Heart left ventricle (tissue), 16 donors: Measurements from ENCODE around the gene GALNT2. TPM values are rescaled to one million over a fixed set of nuclear protein-coding genes. Genes with fewer than 3 reads are reported as not detected.

Experiments used
- ATAC-seq, 4 donors: fragments of 200-7000 bp; cut with Tn5 transposase; one replicate each; pipeline ENCODE4 v1.9.1; 2020 to 2022; ENCODE audit warnings: moderate library complexity in 4 of 4, mild to moderate bottlenecking in 3 of 4, moderate number of reproducible peaks in 1 of 4
- DNase-seq, 5 donors: peaks; one replicate each; pipeline ENCODE4 v3.0.0-alpha.2; 2020
- H3K27ac ChIP-seq, 12 donors: fragments of 200-600 bp; sonication (generic) in 4 of 12; one replicate each; pipeline versions ENCODE4 v1.5.0 to v1.8.0; 2016 to 2022; ENCODE audit warnings: mild to moderate bottlenecking in 2 of 12
- H3K27me3 ChIP-seq, 9 donors: fragments of 200-600 bp; sonication (generic) in 2 of 9; one replicate each; pipeline versions ENCODE4 v1.5.1 to v1.8.0; 2016 to 2022; ENCODE audit warnings: mild to moderate bottlenecking in 3 of 9
- H3K36me3 ChIP-seq, 9 donors: fragments of 200-600 bp; sonication (generic) in 2 of 9; one replicate each; pipeline versions ENCODE4 v1.5.0 to v1.8.0; 2018 to 2022; ENCODE audit warnings: mild to moderate bottlenecking in 2 of 9
- H3K4me1 ChIP-seq, 12 donors: fragments of 200-600 bp; sonication (generic) in 4 of 12; one replicate each; pipeline versions ENCODE4 v1.5.0 to v1.8.0; 2016 to 2022; ENCODE audit warnings: mild to moderate bottlenecking in 3 of 12
- H3K4me3 ChIP-seq, 12 donors: fragments of 200-600 bp; sonication (generic) in 4 of 12; one replicate each; pipeline versions ENCODE4 v1.5.0 to v1.8.0; 2017 to 2022; ENCODE audit warnings: mild to moderate bottlenecking in 9 of 12, moderate library complexity in 4 of 12
- H3K9me3 ChIP-seq, 12 donors: fragments of 200-600 bp; sonication (generic) in 4 of 12; one replicate each; pipeline versions ENCODE4 v1.5.0 to v1.8.0; 2016 to 2022; ENCODE audit warnings: mild to moderate bottlenecking in 1 of 12
- POLR2A ChIP-seq, 2 donors: fragments of 450-650 bp; IDR thresholded peaks; one replicate each; pipeline ENCODE4 v1.6.1; 2017; ENCODE audit warnings: antibody characterized with exemption in 2 of 2, mild to moderate bottlenecking in 2 of 2, moderate library complexity in 2 of 2
- WGBS, 4 donors: extraction: QIAGEN DNeasy Blood & Tissue Kit in 2 of 4; methylation state at CpG; one replicate each; pipeline versions ENCODE4 v1.1.5 to v1.1.7; 2013 to 2018; 5-methylcytosine and 5-hydroxymethylcytosine counted together
- intact Hi-C, 10 donors: fragments of 100-400 bp; cut with DNase I; formaldehyde crosslinking; loops; one replicate each; pipeline versions ENCODE4 v1.11.1 to v1.14.2; 2022
- polyA plus RNA-seq, 2 donors: library from polyadenylated mRNA; stranded (reverse); fragments of 200-250 nt; gene quantifications; one replicate each; pipeline ENCODE4 v1.2.3, GENCODE V29; 2013
- total RNA-seq, 9 donors: library from RNA; depleted of rRNA in 2 of 9; stranded (reverse); fragments of >200 nt in 2 of 9; fragmentation: NEBNext Ultra II Directional in 3 of 9; extraction: Animal tissue kit (Norgen Biotek cat#: 25700) in 3 of 9; gene quantifications; one replicate each; pipeline versions ENCODE4 v1.1.0 to v1.2.4, GENCODE V29; 2016 to 2023
- TF ChIP-seq, protein P1 (sequence below), 12 donors: fragments of 200-600 bp; sonication (generic) in 4 of 12; IDR thresholded peaks; one replicate each; pipeline versions ENCODE4 v1.5.0 to v1.8.0; 2018 to 2022; ENCODE audit warnings: antibody characterized with exemption in 12 of 12, mild to moderate bottlenecking in 5 of 12
- donor health status: ischemic (EF 13 %, LVEDD 7.1; RV severe dilation, severe dysfunction).
- donor health status: healthy with polysubstance abuse.
- donor health status: DM: no; HTN: yes; CAD: no.
- donor health status: DM: no; HTN: no; CAD: no.
- donor health status: ischemic (EF 25% LVEDD 6.9; RV normal size, moderate dysfunction).
- donor health status: ischemic (EF 25% LVEDD 5.7; RV mildly dilated, moderate dysfunction).
- donor health status: healthy.
- donor health status: DM: yes; HTN: yes; CAD: no.
- donor health status: ischemic (EF 35%, LVEDD 5.7; RV mildly dilated, moderate dysfunction).
- donor health status: nonischemic (EF 11% LVEDD 7.7; RV severe dilation, severe dysfunction).
- donor health status: DM: yes; HTN: yes; CAD: no.
- donor health status: PGD.
- donor health status: ischemic (EF 29% LVEDD 5.4; RV normal size, mild dysfunction).
- donor health status: nonischemic (EF 23%, LVEDD 6.1; RV moderate dilation, normal function).

GALNT2 gene
- total and polyA plus RNA-seq, 11 donors: 10.1 to 44.9 (median 31.6) TPM

- ATAC-seq: no peak
- DNase-seq: no peak
- no peak overlapping the region for H3K27ac ChIP-seq
- peaks cover 0 to 2% (median 0%) of the 10 kb centered on the region in 12 donors for H3K4me1 ChIP-seq
- no peaks in the 10 kb centered on the region for H3K36me3 ChIP-seq
- TF ChIP-seq POLR2A (IDR thresholded peaks at IDR 0.05): no peak
- TF ChIP-seq, protein P1, sequence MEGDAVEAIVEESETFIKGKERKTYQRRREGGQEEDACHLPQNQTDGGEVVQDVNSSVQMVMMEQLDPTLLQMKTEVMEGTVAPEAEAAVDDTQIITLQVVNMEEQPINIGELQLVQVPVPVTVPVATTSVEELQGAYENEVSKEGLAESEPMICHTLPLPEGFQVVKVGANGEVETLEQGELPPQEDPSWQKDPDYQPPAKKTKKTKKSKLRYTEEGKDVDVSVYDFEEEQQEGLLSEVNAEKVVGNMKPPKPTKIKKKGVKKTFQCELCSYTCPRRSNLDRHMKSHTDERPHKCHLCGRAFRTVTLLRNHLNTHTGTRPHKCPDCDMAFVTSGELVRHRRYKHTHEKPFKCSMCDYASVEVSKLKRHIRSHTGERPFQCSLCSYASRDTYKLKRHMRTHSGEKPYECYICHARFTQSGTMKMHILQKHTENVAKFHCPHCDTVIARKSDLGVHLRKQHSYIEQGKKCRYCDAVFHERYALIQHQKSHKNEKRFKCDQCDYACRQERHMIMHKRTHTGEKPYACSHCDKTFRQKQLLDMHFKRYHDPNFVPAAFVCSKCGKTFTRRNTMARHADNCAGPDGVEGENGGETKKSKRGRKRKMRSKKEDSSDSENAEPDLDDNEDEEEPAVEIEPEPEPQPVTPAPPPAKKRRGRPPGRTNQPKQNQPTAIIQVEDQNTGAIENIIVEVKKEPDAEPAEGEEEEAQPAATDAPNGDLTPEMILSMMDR (IDR thresholded peaks at IDR 0.05): no peak
- peaks cover 0 to 6% (median 0%) of the 10 kb centered on the region in 12 donors for H3K9me3 ChIP-seq
- no peaks in the 10 kb centered on the region for H3K27me3 ChIP-seq
- H3K4me3 ChIP-seq: no peak overlapping the region
- intact Hi-C loops: no loop called here
- WGBS, 4 donors: 86 to 97% (median 96%) methylated on average over 1 of the region's 1 CpG
These were observed 10.9 kb upstream of the GALNT2 start for GRCh38 chr1:230056098-230056497.

- H3K27me3 ChIP-seq: no peaks in the 10 kb centered on the region
- intact Hi-C loops: no loop called here
- 78 to 87% (median 81%) methylated on average over 4 of the region's 4 CpGs for WGBS, 4 donors
- H3K4me1 ChIP-seq: peaks cover 0 to 2% (median 0%) of the 10 kb centered on the region in 12 donors
- ATAC-seq (no peak), DNase-seq (no peak)
- H3K4me3 ChIP-seq: no peak overlapping the region
- no peak overlapping the region for H3K27ac ChIP-seq
- H3K9me3 ChIP-seq: peaks cover 0 to 15% (median 2%) of the 10 kb centered on the region in 12 donors
- H3K36me3 ChIP-seq: no peaks in the 10 kb centered on the region
- TF ChIP-seq, protein P1 (IDR thresholded peaks at IDR 0.05): no peak
- TF ChIP-seq POLR2A (IDR thresholded peaks at IDR 0.05): no peak
These were observed 9.9 kb upstream of the GALNT2 start for GRCh38 chr1:230057100-230057499.

DNA sequence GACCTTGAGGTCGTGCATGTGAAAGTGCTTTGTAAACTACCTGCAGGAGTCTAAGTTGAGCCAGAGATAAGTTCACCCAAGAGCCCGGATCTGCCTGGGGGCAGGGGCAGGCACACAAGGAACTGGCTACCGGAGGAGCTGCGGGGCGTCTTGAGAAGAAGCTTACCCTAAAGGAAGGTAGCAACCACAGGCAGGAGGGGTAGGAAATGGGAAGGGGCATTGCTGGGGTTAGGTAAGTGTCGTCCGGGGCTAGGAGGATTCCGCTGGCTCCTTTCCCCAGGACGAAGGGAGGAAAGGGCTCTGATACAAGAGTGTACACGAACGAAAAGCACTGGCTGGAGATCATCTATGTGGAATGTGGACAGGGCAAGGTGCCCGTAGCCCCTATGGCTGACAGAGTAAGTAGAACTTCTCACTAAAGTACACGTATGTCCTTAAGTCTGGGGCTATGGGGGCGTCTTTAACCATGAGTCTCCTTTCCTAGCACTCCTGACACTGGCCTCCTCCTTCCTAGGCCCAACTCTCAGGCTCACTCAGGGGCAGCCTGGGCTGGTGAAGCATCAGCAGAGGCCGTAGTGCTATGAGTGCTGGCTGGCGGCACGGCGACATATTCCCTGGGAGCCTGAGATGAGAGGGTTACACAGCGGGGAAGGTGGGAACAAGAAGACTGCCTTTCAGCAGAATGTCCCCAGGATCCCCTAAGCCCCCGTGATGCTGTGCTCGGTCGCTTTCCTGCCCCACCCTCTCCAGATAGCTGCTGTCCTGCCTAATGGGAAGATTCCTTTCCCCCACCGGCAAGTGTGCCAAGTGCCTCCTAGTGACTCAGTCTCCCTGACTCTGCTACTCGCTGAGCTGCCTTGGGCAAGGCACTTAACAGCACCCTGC is 9.1 kb upstream of the GALNT2 start:
- DNase-seq: no peak
- peak in 1 of 4 donors; percentile 18 for ATAC-seq
- H3K27me3 ChIP-seq: no peaks in the 10 kb centered on the region
- peaks cover 0 to 2% (median 0%) of the 10 kb centered on the region in 12 donors for H3K4me1 ChIP-seq
- WGBS, 4 donors: 75 to 82% (median 79%) methylated on average over 24 of the region's 24 CpGs
- no peak for TF ChIP-seq POLR2A (IDR thresholded peaks at IDR 0.05)
- TF ChIP-seq, protein P1 (IDR thresholded peaks at IDR 0.05): no peak
- peaks cover 0 to 24% (median 4%) of the 10 kb centered on the region in 12 donors for H3K9me3 ChIP-seq
- H3K36me3 ChIP-seq: no peaks in the 10 kb centered on the region
- H3K4me3 ChIP-seq: no peak overlapping the region
- intact Hi-C loops: no loop called here
- H3K27ac ChIP-seq: no peak overlapping the region

- no peak overlapping the region for H3K4me3 ChIP-seq
- H3K4me1 ChIP-seq: peaks cover 0 to 2% (median 0%) of the 10 kb centered on the region in 12 donors
- TF ChIP-seq POLR2A (IDR thresholded peaks at IDR 0.05): no peak
- TF ChIP-seq, protein P1 (IDR thresholded peaks at IDR 0.05): no peak
- no peak for ATAC-seq
- no peaks in the 10 kb centered on the region for H3K27me3 ChIP-seq
- DNase-seq: no peak
- H3K9me3 ChIP-seq: peaks cover 0 to 25% (median 4%) of the 10 kb centered on the region in 12 donors
- no peak overlapping the region for H3K27ac ChIP-seq
- intact Hi-C loops: no loop called here
- no peaks in the 10 kb centered on the region for H3K36me3 ChIP-seq
- 88 to 96% (median 91%) methylated on average over 5 of the region's 5 CpGs for WGBS, 4 donors
These were observed 8.4 kb upstream of the GALNT2 start for GRCh38 chr1:230058626-230059025.
